Middle frontal gyrus (tissue), 1 donor: Measurements from ENCODE around the gene ALDOC.

ENCODE experiments used
- DNase-seq: peaks from one replicate; pipeline ENCODE4 v3.0.0-alpha.2; 2015; ENCODE audit warnings: low spot score; ENCODE audit errors: extremely low spot score

ALDOC gene

DNA sequence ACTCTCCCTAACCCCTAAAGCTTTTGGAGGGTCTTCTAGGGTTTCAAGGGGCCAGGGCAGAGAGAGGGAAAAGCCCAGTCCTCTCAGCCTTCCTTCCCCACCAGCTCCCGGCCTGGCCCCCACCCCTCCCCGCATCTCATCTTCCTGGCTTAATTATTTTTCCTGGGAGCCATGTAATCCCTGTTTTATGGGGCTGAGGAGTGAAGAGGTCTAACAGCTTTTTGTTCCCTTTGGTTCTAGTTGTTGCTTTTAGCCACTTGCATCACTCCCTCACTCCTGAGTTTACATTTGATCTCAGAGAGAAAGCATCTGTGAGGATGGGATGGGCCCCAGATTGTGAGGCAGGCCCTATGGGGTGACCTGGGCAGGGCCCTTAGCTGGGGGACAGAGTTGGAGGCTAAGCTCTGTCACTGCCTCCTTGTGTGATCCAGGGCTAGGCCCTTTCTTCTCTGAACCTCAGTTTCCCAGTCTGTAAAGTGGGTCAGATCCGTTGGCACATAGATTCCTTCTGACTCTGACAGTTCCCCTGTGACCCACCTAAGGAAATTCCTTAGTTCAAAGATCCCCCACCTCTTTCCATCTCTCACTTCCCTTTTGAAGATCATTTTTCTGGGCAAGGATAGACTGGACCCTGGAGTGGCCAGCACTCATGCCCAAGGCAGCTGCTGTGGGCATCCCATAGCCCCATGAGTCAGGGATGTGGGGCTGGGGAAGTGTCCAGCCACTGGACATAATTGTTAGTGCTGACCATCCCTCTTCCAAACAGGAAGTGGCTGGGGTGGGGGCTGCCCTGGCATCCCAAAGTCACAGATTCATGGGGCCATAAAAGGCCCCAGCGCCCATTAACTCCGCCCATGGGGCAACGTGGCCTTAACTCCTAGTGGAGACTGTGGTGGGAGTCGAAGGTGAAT is 44.4 kb downstream of the ALDOC start:
- DNase-seq = no peak

- DNase-seq = no peak
These were observed 45.8 kb downstream of the ALDOC start for GRCh38 chr17:28530926-28531325.

DNA sequence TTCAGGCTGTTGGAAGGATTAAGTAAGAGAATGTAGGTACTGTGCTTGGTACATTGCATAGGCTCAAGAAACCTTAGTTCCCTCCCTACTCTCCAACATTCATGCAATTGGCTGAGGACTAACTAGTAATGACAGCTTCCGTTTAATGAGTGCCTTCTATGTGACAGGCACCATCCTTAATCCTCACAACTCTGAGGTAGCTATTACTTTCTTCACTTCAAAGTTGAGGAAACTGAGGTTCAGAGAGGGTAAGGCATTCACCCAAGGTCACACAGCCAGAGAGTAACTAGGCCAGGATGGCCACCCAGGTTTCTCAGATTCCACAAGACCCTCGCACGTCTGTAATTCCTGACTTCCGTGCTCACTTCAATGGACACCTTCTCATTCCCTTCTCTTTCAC is 46.4 kb downstream of the ALDOC start:
- no peak for DNase-seq

DNA sequence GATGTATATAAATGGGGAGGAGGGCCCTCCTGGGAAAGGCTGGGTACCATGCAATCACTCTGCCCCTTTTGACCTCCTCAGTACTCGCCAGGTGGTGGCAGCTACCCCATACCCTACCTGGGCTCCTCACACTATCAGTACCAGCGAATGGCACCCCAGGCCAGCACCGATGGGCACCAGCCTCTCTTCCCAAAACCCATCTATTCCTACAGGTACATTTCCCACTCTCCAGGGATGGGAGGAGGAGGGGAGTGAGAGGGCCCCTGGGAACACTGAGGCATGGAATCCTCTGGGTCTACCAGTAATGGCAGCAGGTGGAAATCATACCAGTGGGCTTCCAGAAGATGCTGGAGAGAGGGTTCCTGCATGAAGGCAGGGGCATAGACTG is 47.7 kb downstream of the ALDOC start:
- no peak for DNase-seq

DNA sequence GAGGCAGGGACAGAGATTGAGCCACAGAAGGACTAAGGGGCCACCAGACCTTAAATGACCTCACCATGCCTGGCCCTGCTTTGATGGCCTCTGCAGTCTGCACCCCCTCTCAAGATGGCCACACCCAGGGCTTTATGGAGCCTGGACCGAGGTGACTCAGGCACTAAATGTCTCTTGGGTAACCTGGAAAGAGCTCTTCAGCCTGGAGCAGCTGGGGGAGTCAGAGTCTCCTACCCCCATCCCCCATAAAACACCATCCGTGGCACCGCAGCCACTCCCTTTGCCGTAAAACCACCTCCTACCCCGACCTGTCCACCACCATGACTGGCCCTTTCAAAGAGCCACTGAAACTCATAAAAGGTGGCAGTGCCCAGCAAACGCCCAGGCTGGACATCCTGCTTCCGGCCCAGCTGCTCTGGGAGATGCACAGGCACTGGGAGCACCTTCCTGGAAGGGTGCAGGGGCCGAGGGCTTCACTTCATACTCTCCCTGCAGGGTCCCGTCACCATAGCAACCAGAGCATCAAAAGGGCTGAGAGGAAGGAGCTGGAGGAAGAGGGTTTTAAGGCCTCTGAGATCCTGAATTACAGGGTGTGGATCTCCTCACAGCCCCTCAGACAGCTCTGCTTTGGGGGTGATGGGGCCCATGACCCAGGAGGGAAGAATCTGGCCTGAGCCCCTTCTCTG is 48.2 kb downstream of the ALDOC start:
- DNase-seq = no peak

DNA sequence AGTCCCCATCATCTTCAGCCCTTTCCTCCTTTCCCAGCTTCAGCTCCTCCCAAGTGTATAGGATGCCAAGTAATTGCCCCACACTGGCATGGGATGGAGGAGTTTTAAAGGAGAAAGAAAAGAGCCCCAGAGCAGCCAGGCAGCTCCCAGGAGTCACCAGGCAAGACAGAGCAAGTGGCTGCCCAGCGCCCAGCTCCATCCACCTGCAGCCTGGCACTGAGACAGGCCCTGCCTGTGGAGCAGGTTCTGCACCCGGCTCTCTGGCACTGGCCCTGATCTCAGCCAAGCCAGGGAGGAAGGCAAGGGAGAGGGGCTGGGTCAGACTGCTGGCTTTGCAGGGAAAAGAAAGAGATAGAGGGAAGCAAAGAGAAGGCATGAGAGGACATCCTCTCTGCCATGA is 48.8 kb downstream of the ALDOC start:
- no peak for DNase-seq

DNA sequence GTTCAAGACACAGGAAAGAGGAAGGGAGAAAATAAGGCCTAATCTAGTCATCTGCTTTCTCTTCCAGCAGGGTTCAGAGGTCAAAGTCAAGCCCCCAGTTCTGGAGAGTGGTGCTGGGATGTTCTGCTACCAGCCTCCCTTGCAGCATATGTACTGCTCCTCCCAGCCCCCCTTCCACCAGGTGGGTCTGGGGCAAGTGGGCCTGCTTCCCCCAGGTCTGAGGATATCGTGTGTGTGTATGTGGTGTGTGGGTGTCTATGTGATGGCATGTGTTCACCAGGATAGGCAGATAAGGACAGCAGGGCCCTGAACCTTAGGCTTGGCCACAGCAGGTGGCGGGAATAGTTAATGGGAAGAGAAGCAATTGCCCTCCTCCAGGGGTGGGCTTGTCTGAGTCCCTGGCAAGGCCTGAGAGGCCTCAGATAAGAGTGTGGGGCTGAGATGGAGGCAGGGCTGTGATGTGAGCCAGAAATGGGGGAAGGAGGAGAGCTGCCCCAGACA is 49.5 kb downstream of the ALDOC start:
- no peak for DNase-seq

- no peak for DNase-seq
These were observed 50.3 kb downstream of the ALDOC start for GRCh38 chr17:28526381-28526780.

DNA sequence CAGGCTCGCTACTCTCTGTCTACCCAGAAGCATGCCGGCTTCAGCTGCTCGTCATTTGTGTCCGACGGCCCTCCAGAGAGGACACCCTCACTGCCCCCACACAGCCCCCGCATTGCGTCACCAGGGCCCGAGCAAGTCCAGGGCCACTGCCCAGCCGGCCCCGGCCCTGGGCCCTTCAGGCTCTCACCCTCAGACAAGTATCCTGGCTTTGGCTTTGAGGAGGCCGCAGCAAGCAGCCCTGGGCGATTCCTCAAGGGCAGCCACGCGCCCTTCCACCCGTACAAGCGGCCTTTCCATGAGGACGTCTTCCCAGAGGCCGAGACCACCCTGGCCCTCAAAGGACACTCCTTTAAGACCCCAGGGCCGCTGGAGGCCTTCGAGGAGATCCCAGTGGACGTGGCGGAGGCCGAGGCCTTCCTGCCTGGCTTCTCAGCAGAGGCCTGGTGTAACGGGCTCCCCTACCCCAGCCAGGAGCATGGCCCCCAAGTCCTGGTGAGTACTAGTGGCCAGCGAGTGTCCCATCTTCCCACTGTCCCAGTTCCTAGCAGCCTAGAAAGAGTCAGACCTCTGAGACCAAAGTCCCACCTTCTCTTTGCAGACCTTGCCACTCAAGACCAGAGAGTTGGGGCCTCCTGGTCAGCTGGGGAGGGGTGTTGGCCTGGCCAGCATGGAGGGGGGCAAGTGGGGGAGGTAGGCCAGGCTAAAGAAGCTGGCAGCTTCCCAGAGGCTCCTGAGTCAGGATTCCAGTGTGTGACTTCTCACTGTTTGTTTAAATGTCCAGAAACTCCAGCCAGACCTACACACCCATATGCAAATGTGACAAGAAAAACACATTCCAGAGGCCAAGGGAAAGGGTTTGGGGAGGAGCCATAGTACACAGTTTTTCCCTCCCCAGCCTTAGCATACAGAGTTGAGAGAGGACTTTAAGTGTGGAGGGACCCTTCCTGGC is 51.9 kb downstream of the ALDOC start:
- DNase-seq = no peak

DNA sequence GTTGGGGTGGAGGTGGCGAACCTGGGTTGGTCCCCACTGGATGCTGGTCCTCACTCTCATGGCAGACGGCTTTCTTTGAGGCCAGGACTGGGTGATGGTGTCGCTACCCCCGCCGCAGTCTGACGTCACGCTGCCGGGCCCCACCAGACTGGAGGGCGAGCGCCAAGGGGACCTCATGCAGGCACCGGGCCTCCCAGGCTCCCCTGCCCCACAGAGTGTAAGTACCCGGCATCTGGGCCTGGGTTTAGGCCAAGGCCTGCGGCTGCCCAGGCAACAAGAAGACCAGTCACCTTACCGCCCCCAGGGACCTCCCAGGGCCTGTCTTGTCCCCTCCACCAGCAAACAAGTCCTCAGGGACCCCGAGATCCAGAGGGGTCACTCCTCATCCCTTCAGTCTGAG is 52.8 kb downstream of the ALDOC start:
- DNase-seq = no peak

- no peak for DNase-seq
These were observed 53.5 kb downstream of the ALDOC start for GRCh38 chr17:28523186-28523585.
